Colon (tissue), 2 donors: ENCODE data around the gene NTM.

Experiments
- FAIRE-seq: peaks from 2 replicates; lab custom pipeline; 2012; peaks lifted over from hg19 to GRCh38; lab: Jason Lieb, UNC
- donor health status: control.
- donor health status: control.

The NTM gene

GRCh38 chr11:131866535-131867400 lies 496.4 kb downstream of the NTM start:
- no peak for FAIRE-seq

- FAIRE-seq = no peak
Observed at GRCh38 chr11:131867457-131868257, 497.2 kb downstream of the NTM start.

DNA sequence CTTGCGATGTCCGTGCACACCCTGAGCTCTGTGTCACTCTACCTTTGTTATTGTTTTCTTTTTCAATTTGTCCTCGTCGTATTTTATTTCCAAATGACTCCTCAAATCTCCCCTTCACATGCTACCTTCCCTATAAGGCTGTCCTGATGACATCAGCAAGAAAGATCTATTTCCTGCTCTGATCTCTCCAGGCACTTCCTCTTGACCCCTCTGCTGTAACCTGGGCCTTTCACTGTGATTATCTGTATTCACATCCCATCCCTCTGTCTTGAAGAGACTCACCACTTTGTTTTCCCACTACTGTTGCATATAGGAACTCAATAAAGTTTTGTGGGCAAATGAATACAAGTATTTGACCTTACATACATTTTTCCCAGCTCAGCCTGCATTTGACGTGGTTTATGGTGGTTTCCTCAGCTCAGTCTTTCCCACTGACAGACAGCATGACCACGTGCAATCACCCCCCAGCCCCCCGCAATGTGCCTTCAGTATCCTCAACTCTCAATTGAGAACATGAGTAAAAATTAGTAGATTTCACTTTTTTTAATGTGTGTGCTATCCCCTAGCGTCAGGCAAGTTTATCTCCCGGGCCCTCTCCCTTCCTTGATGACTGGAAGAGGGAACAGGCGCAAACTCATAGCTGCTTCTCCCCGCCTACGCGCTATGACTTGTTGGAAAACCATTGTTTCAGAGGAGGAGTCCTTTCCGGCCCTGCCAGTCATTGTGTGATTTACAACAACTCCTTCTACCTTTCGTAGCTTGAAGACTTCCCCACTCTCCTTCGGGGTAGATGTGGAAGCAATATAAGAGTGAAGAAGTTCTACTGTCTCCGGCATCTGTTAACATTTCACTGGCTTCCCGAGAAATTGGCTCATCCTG lies 498.5 kb downstream of the NTM start:
- no peak for FAIRE-seq

DNA sequence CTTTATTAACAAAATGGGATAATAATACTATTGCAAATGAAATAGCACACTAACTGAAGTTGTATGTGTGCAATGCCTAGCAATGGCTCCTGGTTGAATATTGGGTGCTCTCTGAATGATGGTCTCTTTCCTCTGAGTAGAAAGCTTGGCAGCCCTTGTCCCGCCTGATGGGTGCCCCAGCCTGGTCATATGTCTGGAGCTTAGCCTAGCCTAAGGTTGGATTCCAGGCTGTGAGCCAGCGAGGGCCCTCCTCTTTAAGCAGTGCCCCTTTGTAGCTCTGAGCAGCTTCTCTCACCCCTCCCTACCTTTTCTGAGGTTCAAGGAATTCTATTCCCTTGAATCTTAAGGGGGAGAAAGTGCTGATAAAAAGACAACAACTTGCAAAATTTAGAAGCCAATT lies 499.9 kb downstream of the NTM start:
- FAIRE-seq = no peak

GRCh38 chr11:131871006-131871405 lies 500.6 kb downstream of the NTM start:
- no peak for FAIRE-seq

- no peak for FAIRE-seq
Observed at GRCh38 chr11:131874070-131874469, 503.7 kb downstream of the NTM start.

- no peak for FAIRE-seq
Observed at GRCh38 chr11:131875611-131876010, 505.2 kb downstream of the NTM start.

GRCh38 chr11:131877246-131877942 lies 507.0 kb downstream of the NTM start:
- FAIRE-seq = no peak

GRCh38 chr11:131880316-131880715 lies 509.9 kb downstream of the NTM start:
- no peak for FAIRE-seq

DNA sequence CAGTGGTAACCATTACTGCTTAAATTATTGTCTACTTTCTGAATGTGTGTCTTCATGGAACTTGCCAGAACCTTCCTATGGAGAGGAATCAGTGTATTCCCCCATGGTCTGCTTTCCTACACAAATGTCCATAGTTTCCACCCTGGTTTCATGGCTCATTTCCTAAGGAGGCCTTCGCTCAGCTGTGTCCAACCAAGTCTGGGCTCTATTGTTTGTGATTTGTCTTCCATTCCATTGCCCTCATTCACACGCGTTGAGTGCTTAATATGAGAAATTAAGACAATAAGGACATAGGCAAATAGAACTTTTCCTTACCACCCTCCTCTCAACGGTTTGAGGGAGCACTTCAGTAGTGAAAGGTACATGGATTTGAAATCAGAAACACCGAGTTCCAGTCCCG lies 510.6 kb downstream of the NTM start:
- FAIRE-seq = no peak

DNA sequence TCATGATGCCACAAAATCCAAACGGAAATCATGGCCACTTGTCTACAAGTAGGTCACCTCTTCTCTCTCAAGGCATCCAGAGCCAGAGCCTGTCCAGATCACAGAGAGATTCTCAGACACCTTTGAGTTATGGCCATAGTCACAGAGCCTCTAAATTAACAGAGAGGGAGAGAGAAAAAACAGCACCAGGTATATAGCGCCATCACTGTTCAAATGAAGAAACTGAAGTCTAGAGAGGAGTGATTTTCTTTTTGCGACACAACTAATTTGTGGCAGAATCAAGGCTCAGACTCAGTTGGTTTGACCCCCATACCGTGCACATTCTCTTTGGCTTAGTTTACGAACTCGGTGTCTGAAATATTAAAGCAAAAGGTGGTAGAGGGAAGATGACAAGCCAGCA lies 512.9 kb downstream of the NTM start:
- FAIRE-seq = no peak

DNA sequence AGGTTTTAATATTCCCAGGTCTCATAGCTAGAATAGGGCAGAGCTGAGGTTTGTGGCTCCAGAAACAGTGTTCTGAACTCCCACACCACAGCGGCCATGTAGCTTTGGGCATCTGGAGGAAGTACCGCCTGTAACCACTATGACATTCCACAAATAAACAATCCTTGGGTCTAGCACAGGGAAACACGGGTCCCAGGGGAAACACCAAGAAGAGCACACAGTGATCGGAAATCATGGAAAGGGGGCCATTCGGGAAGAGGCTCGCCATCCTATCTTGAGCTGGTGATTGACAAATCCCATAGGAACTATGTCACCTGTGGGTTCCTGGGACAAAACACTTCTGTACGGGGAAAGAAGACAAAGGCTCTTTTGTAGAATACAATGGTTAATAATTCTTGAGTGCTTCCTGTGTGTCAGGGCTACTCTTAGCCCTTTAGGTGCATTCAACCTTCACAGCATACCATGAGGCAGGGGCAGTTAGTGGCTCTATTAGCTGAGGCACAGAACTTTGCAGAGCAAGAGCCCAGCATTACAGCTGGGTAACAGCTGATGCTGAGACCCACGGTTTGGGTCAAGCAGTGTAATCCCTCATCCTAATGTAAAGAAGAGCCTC lies 514.2 kb downstream of the NTM start:
- no peak for FAIRE-seq

GRCh38 chr11:131885431-131885830 lies 515.0 kb downstream of the NTM start:
- FAIRE-seq = no peak

DNA sequence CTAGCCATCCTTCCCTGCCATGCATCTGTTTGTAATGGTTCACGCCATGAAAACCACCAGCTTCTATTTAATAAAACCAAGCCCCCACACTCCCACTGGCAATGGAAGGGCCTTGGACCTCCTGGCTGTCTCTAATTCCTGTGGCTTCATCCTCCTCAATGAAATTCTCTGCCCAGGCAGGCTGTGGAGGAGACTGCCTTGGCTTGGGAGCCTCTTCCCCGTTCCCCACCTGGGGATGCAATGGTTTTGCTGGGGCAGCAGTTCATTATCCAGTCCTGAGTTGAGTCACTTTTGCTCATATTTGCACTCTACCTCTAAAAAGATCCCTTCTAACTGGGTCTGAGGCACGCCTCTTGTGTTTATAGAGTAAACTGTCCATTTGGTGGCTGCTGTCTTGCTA lies 515.8 kb downstream of the NTM start:
- no peak for FAIRE-seq

- no peak for FAIRE-seq
Observed at GRCh38 chr11:131888230-131888855, 517.9 kb downstream of the NTM start.

- no peak for FAIRE-seq
Observed at GRCh38 chr11:131889146-131889577, 518.7 kb downstream of the NTM start.

DNA sequence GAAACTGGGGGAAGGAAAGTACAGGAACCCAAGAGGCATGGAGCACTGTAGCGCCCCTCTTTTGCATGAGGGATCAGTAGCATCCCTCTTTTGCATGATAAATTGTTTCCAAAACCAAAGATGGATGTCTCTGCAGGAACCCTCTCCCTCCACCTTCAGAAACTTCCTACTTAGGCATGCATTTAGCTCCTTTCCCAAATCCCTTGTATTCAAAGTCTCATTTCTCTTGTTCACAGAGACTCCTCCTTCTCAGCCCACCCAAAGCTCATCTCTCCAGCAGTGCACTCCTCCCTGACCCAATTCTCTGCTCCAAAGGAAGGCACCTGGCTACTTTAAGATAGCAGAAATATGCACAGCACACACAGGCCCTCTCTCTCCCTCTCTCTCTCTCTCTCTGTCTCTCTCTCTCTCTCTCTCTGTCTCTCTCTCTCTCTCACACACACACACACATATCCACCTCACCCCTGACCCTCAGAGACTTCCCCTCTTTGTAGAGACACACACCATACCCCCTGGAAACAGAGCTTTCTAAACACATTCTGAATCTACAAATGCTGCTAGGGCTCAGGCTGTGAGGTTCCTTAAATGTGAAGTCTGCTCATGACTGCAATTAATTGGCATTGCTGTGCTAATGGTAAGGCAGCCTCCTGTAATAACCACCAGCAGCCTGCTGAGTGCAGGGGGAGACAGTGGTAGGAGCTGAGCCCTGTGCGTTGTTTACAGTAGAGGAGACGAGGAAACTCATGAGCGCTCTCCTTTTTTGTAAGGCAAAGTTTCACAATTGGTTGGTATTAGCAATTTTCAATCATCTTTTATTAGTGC lies 519.6 kb downstream of the NTM start:
- FAIRE-seq = no peak

GRCh38 chr11:131893103-131893890 lies 522.9 kb downstream of the NTM start:
- no peak for FAIRE-seq

DNA sequence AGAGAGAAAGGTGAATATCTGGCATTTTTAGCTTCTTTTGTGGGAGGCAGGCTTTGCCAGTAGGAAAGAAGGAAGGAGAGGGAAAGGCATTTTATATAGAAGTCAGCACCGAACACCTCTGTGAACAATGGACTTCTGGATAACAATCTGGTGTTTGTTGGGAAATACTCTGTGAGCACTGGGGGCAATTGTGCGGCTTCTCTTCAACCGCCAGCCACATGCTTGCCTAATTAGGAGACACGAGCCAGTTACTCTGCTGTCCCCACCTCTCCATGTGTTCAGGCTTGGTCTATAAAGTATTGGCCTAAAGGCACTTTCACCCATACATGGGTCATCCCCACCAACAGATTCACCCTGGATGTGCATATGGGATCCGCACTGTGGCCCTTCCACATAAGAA lies 523.6 kb downstream of the NTM start:
- no peak for FAIRE-seq
